OCI-LY7 (cell line): Measurements from ENCODE around the gene CAMKV.

Experiments
- CTCF ChIP-seq: fragments of 200-600 bp; sonication (generic); conservative IDR thresholded peaks from 2 replicates; pipeline ENCODE4 v1.5.1; 2014; ENCODE audit warnings: mild to moderate bottlenecking, antibody characterized with exemption, low read length, moderate library complexity, mixed read lengths
- EZH2phosphoT487 ChIP-seq: fragments of 200-600 bp; sonication (generic); IDR thresholded peaks from 2 replicates; pipeline ENCODE4 v1.6.1; 2018; ENCODE audit warnings: low read depth, borderline replicate concordance, mild to moderate bottlenecking, mixed run types, antibody characterized with exemption, low read length, moderate library complexity, mixed read lengths

DNA sequence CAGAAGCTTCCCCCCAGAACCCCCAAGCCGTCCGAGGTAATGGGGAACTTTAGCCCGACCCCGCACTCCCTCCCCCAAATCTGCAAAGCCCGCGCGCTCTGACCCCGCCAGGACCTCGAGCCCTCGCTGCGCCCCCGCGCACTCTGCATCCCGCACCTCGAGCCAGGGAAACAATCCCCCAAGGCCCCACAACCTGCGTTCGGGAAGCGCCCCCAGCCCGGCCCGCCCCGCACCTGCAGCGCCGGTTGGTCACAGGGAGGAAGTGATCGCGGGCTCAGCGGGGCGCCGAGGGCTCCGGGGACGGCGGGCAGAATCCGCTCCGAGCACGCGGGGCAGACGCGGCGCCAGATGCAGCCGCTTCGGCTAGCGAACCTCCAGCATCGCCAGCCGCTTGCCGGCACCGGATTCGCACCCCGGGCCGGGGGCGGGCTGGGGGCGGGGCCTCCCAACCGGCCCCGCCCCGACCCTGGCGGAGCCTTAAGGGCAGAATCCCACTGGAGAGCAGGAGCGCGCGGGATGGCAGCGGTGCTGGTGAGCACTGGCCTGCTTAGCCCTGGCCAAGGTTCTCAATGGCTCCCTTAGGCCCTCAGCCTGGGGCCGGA lies at the start of gene CAMKV:
- TF ChIP-seq CTCF: no peak
- no peak for TF ChIP-seq EZH2phosphoT487
